ENCODE results near the gene CHAT.
A peak's percentile ranks its signal among the peaks of the same experiment; 100 is the strongest.

Gene CHAT

DNA sequence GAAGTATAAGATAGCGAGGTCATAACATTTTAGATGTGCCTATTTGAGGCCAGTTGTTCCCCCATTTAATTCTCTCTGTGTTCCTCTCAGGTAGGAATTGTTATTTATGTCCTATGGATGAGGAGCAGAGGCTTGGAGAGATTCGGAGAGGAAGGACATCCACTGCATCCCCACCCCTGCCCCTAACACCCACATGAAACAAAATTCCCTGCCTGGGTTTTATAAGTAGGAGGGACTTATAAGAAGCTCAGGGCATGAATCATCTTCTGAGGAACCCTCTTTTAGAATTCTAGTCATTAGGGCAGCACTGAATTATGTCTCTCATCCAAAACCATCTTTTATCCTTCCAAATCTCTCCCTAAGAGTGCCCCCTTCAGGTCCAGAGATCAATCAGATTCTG lies 5.0 kb downstream of the CHAT start:
- CTCF ChIA-PET, result no interaction called here
- no peaks in the 10 kb centered on the region for H3K9me3 ChIP-seq (ENCODE audit: control insufficient read depth, insufficient read depth, low read depth, low read length)
- H3K36me3 ChIP-seq (ENCODE audit: control insufficient read depth in 2 of 2, insufficient read depth in 1 of 2, low read length in 2 of 2), result no peaks in the 10 kb centered on the region
- no peak overlapping the region for H3K4me3 ChIP-seq (ENCODE audit: low read depth, low read length)
- H3K4me1 ChIP-seq (ENCODE audit: control insufficient read depth, insufficient read depth, low read length), result no peaks in the 10 kb centered on the region
- no peak for TF ChIP-seq ZNF157 (tag by site-specific recombination; IDR thresholded peaks at IDR 0.05)
- no peak for TF ChIP-seq ZNF548 (tag by site-specific recombination; IDR thresholded peaks at IDR 0.05)
- no peak for TF ChIP-seq ZNF121 (tag by site-specific recombination; IDR thresholded peaks at IDR 0.05)
- TF ChIP-seq ZNF211 (tag by site-specific recombination; IDR thresholded peaks at IDR 0.05; ENCODE audit: low read depth), result no peak
- no peak for TF ChIP-seq YY1 (tag by site-specific recombination; IDR thresholded peaks at IDR 0.05)
- TF ChIP-seq ZNF391 (tag by site-specific recombination; IDR thresholded peaks at IDR 0.05; ENCODE audit: borderline replicate concordance, low read depth), result no peak
- TF ChIP-seq GLIS1 (tag by site-specific recombination; IDR thresholded peaks at IDR 0.05), result no peak
- no peak for TF ChIP-seq ZBTB20 (tag by site-specific recombination; IDR thresholded peaks at IDR 0.05)
- no peak for TF ChIP-seq ZNF544 (tag by site-specific recombination; IDR thresholded peaks at IDR 0.05)
- no peak for TF ChIP-seq ZNF324 (tag by site-specific recombination; IDR thresholded peaks at IDR 0.05)
- TF ChIP-seq ZNF223 (tag by site-specific recombination; IDR thresholded peaks at IDR 0.05), result no peak
- no peak for TF ChIP-seq ZFP3 (tag by site-specific recombination; IDR thresholded peaks at IDR 0.05; ENCODE audit: low read depth)
- TF ChIP-seq GLI2 (tag by site-specific recombination; IDR thresholded peaks at IDR 0.05; ENCODE audit: borderline replicate concordance, low read depth), result no peak
- TF ChIP-seq, protein P1, sequence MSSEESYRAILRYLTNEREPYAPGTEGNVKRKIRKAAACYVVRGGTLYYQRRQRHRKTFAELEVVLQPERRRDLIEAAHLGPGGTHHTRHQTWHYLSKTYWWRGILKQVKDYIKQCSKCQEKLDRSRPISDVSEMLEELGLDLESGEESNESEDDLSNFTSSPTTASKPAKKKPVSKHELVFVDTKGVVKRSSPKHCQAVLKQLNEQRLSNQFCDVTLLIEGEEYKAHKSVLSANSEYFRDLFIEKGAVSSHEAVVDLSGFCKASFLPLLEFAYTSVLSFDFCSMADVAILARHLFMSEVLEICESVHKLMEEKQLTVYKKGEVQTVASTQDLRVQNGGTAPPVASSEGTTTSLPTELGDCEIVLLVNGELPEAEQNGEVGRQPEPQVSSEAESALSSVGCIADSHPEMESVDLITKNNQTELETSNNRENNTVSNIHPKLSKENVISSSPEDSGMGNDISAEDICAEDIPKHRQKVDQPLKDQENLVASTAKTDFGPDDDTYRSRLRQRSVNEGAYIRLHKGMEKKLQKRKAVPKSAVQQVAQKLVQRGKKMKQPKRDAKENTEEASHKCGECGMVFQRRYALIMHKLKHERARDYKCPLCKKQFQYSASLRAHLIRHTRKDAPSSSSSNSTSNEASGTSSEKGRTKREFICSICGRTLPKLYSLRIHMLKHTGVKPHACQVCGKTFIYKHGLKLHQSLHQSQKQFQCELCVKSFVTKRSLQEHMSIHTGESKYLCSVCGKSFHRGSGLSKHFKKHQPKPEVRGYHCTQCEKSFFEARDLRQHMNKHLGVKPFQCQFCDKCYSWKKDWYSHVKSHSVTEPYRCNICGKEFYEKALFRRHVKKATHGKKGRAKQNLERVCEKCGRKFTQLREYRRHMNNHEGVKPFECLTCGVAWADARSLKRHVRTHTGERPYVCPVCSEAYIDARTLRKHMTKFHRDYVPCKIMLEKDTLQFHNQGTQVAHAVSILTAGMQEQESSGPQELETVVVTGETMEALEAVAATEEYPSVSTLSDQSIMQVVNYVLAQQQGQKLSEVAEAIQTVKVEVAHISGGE (tag by site-specific recombination; conservative IDR thresholded peaks at IDR 0.05; ENCODE audit: low read depth), result no peak
- TF ChIP-seq ZNF133 (tag by site-specific recombination; IDR thresholded peaks at IDR 0.05), result no peak
- TF ChIP-seq ZNF248 (tag by site-specific recombination; IDR thresholded peaks at IDR 0.05), result no peak
- no peak for TF ChIP-seq ZNF629 (tag by site-specific recombination; IDR thresholded peaks at IDR 0.05)
- no peak for TF ChIP-seq ZNF221 (tag by site-specific recombination; IDR thresholded peaks at IDR 0.05; ENCODE audit: borderline replicate concordance)
- H3K27ac ChIP-seq (ENCODE audit: extremely low read depth, low read depth, low read length), result no peak overlapping the region
- POLR2A ChIA-PET, result no interaction called here

DNA sequence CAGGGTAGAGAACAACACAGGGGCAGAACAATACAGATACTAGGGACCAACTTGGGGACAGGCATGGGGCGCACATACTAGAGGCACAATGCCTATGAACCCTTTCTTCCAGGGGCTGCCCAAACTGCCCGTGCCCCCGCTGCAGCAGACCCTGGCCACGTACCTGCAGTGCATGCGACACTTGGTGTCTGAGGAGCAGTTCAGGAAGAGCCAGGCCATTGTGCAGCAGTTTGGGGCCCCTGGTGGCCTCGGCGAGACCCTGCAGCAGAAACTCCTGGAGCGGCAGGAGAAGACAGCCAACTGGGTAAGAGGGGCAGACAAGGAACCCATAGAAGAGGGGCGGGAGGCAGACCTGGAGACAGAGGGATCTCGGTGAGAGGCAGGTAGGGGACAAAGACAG lies 5.8 kb downstream of the CHAT start:
- ChIA-PET CTCF (no interaction called here), POLR2A (no interaction called here)
- TF ChIP-seq ZNF114 (tag by site-specific recombination; IDR thresholded peaks at IDR 0.05), result no peak
- TF ChIP-seq, protein P2, sequence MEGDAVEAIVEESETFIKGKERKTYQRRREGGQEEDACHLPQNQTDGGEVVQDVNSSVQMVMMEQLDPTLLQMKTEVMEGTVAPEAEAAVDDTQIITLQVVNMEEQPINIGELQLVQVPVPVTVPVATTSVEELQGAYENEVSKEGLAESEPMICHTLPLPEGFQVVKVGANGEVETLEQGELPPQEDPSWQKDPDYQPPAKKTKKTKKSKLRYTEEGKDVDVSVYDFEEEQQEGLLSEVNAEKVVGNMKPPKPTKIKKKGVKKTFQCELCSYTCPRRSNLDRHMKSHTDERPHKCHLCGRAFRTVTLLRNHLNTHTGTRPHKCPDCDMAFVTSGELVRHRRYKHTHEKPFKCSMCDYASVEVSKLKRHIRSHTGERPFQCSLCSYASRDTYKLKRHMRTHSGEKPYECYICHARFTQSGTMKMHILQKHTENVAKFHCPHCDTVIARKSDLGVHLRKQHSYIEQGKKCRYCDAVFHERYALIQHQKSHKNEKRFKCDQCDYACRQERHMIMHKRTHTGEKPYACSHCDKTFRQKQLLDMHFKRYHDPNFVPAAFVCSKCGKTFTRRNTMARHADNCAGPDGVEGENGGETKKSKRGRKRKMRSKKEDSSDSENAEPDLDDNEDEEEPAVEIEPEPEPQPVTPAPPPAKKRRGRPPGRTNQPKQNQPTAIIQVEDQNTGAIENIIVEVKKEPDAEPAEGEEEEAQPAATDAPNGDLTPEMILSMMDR (tag by site-specific recombination; IDR thresholded peaks at IDR 0.05), result peak; percentile 31; the same call in 1 of the 2 replicates
- no peak overlapping the region for H3K4me3 ChIP-seq (ENCODE audit: low read depth, low read length)
- no peaks in the 10 kb centered on the region for H3K9me3 ChIP-seq (ENCODE audit: control insufficient read depth, insufficient read depth, low read depth, low read length)
- H3K36me3 ChIP-seq (ENCODE audit: control insufficient read depth in 2 of 2, insufficient read depth in 1 of 2, low read length in 2 of 2), result no peaks in the 10 kb centered on the region
- H3K4me1 ChIP-seq (ENCODE audit: control insufficient read depth, insufficient read depth, low read length), result no peaks in the 10 kb centered on the region
- no peak overlapping the region for H3K27ac ChIP-seq (ENCODE audit: extremely low read depth, low read depth, low read length)
